ENCODE data around the gene SRGAP2C.
A peak's percentile ranks its signal among the peaks of the same experiment; 100 is the strongest.
"Not testable (repeated sequence)": the region's sequence is repeated elsewhere in the genome, so short reads cannot be mapped to it uniquely, and the experiment has no call there.

The SRGAP2C gene

DNA sequence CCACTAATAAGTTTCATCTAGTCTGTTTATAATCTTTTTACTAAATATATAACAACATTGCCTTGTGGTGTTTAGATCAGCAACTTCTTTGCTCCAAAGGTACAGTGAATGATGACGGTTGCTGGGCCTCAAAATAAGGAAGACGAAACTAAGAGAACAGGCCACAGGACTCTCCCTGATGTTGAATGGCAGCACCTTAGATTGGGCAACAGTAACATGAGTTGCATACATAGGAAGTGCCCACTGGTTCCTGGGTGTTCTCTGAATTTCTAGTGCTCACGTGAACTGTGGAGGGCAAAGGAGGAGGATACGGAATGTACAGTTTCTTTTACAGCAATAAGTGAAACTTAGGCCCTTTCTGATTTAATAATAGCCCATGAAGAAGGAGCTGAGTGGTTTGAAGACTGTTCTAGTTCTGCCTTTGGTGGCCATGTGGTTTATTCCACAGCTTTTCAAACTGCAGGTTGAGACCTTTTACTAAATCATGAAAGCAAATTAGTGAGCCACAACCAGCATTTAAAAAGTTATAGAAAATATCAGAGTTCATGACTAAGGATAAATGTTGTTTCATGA, 86.5 kb downstream of the SRGAP2C start:
- H3K4me3 Mint-ChIP-seq, H3K4me1 Mint-ChIP-seq, H3K9me3 Mint-ChIP-seq, DNase-seq, H3K27ac Mint-ChIP-seq, H3K36me3 Mint-ChIP-seq, H3K27me3 Mint-ChIP-seq: not testable (repeated sequence)
- ATAC-seq (replicated peaks): peak; percentile 89 to 90

DNA sequence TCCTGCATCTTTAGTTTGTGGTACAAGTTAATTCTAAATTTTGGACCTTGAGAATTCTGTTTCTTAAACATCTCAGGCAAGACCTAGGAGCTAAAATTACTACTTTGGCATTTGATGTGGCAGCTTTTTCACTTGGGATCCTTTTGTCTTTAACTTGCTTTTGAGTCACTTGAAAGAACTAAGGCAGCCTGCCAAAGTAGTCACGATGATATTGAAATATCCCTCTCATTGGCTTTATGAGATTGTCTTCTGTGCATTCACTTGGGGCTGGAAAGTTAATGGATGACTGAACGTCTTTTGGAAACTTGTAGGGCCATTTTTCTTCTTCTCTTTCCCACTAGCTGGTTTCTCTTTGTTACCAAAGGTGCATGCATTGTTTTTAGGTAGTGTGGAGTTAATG, 90.7 kb downstream of the SRGAP2C start:
- not testable (repeated sequence) for H3K36me3 Mint-ChIP-seq; H3K9me3 Mint-ChIP-seq; H3K4me1 Mint-ChIP-seq; ATAC-seq (replicated peaks); DNase-seq; H3K4me3 Mint-ChIP-seq; H3K27ac Mint-ChIP-seq; H3K27me3 Mint-ChIP-seq

DNA sequence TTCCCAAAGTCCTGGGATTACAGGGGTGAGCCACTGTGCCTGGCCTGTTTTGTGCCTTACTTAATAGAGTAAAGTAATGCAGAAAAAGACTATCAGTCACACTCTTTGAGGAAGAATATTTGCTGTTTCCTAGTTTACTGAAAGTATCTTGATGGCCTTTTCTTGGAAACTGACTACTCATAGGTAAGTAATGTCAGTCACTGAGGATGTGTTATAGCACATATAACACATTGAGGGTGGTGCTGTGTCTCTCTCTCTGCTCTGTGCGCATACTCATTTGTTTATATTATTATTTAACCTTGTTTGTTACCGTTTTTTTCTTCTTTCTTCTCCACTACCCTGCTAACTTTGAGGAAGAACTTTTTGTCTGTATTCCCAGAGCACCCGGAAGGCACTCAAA, 93.4 kb downstream of the SRGAP2C start:
- not testable (repeated sequence) for H3K4me3 Mint-ChIP-seq; H3K27me3 Mint-ChIP-seq; DNase-seq; H3K9me3 Mint-ChIP-seq; ATAC-seq (replicated peaks); H3K4me1 Mint-ChIP-seq; H3K36me3 Mint-ChIP-seq; H3K27ac Mint-ChIP-seq

DNA sequence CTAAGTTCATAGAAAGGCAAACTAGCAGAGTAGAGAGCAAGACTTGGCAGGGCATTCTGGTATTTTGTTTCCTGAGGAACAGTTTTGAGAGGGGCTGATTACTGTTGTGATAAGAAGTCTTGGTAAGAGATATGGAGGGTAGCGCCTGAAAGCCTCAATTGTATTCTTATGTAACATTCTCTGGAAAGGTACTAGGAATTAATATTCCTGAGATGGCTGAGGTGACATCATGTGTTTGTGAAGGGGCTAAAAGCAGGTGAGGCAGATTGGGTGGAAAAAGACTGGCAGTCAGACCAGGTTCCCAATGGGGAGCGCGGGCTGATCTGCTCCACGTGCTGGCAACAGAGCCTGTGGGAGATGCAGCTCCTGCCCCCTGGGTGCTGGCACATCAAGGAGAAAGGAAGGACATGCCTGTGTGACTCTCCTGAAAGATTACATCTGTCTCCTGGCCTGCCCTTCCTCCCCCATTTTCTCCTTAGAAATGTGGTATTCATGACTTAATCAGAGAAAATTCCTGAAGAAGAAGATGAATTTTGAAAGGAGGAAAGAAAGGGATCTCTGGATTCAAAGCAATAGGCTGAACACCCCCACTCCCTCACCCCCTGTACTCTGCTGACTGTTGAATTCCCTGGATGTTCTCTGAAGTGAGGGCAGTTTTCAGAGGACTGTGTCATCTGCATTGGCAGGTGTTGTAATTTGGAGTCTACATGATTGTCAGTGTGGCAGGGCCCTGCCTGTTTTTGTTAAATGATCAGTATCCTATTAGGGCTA, 94.2 kb downstream of the SRGAP2C start:
- H3K9me3 Mint-ChIP-seq; H3K27me3 Mint-ChIP-seq; H3K4me1 Mint-ChIP-seq; H3K36me3 Mint-ChIP-seq; ATAC-seq (replicated peaks); H3K27ac Mint-ChIP-seq; H3K4me3 Mint-ChIP-seq; DNase-seq: not testable (repeated sequence)

DNA sequence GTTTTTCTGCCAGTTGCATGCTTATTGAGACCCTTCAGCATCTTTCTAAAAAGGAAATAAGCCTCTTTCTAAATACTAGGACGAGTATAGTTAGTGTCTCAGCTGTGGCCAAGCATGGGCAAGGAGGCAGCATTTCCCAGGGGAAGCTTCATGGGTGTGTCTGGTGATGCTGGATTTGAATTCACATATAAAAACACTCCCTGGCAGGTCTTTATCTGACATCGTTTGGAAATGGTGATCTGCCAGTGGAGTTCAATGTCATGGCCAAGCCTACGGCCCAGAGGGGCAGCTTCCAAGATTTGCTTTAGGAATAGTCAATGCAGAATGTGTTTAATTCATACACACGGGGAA, 94.7 kb downstream of the SRGAP2C start:
- DNase-seq; H3K36me3 Mint-ChIP-seq; H3K27me3 Mint-ChIP-seq; H3K4me1 Mint-ChIP-seq; ATAC-seq (replicated peaks); H3K4me3 Mint-ChIP-seq; H3K27ac Mint-ChIP-seq; H3K9me3 Mint-ChIP-seq: not testable (repeated sequence)

DNA sequence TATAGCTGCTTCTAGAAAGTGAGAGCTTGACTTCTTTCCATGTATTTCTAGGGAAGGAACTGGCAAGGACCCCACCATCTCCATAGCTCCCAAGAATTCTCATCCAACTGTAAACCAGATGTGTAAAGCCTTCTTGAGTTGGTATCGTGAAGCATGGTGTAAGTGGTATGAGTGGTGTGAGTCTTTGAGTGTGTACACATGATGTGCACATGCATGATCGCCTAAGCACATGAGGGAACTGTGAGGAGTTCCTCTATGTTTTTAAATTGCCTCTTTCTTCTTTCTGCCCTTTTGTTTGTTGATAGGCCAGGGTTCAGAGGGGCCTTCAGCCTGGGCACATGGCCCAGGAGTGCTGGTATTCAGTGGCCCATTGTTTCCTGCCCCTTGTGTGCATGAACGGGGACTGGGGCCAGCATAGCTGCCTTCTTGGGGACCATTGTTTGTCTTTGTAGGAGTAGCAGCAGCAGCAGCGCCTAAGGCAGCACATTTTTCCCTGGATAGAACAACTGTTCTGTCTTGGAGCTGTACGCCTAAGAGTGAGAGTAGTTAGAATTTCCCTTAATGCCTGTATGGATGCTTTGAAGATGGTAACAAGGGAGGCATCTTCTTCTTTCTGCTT, 96.0 kb downstream of the SRGAP2C start:
- not testable (repeated sequence) for H3K27ac Mint-ChIP-seq, H3K9me3 Mint-ChIP-seq, H3K27me3 Mint-ChIP-seq, H3K4me1 Mint-ChIP-seq, H3K36me3 Mint-ChIP-seq, DNase-seq, H3K4me3 Mint-ChIP-seq
- ATAC-seq (replicated peaks): peak; percentile 72

DNA sequence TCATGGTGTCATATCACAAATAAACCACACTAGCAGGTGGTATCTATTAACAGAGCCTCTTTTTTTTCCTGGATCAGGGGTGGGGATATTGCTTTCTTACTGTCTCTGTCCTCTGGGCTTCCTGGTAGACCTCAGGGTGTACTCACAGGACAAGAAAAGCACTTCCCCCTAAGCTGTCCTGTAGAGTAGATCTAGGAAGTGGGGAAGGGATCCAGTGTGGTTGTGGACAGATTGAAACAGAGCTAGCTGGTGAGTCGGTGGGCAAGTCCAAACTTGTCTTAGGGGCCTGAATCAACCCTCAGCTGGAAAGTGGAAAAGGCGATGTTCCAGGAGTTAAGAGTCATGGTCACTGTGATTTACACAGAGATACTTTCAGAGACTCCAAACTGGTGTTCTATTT, 96.7 kb downstream of the SRGAP2C start:
- not testable (repeated sequence) for DNase-seq, H3K36me3 Mint-ChIP-seq, H3K4me1 Mint-ChIP-seq, H3K4me3 Mint-ChIP-seq, H3K27ac Mint-ChIP-seq, H3K9me3 Mint-ChIP-seq, H3K27me3 Mint-ChIP-seq
- ATAC-seq (replicated peaks): peak in 1 of 2 donors; percentile 42

DNA sequence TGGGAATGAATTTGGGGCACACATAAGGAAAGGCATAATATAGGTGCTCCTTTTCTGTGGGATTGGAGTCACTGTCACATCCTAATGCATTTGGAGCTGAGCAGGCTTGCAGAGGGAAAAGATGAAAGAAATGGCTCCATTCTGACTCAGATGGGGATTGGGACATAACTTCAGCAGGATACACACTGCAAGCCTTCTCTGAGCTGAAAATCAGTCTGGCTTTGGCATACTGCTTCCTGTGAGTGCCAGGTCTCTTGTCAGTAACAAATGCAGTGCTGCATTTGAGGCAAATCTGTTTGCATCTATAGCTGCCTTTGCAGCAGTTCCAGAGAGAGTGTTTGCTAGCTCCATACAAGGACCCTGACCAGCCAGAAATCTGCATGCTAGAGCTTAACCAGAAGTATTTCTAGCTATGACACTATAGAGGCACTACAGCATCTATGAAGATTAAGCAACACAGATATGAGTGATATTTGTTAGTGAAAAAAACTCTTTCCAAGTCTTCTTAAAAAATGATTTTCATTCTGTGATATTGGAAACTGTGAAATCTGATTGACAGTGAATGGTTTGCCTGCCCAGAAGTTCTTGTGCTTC, 98.9 kb downstream of the SRGAP2C start:
- H3K36me3 Mint-ChIP-seq; H3K27ac Mint-ChIP-seq; H3K27me3 Mint-ChIP-seq; ATAC-seq (replicated peaks); H3K4me3 Mint-ChIP-seq; DNase-seq; H3K4me1 Mint-ChIP-seq; H3K9me3 Mint-ChIP-seq: not testable (repeated sequence)

DNA sequence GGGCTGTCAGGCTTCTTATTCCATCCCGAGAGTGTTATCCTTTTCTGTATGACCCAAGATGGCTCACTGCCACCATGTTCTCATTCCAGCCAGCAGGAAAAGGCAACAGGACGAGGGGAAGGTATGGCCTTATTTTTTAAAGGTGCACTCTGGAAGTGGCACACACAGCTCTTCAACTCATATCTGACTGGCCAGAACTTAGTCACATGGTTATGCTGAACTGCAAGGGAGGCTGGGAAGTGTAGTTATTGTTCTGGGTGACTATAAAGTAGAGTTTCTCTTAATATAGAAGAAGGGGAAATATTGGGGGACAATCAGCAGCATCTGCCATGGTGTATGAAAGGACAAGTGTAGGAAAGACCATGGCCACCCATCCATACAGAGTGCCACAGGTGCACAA, 107.8 kb downstream of the SRGAP2C start:
- H3K27me3 Mint-ChIP-seq; H3K4me3 Mint-ChIP-seq; DNase-seq; H3K27ac Mint-ChIP-seq; H3K4me1 Mint-ChIP-seq; H3K9me3 Mint-ChIP-seq; ATAC-seq (replicated peaks); H3K36me3 Mint-ChIP-seq: not testable (repeated sequence)

DNA sequence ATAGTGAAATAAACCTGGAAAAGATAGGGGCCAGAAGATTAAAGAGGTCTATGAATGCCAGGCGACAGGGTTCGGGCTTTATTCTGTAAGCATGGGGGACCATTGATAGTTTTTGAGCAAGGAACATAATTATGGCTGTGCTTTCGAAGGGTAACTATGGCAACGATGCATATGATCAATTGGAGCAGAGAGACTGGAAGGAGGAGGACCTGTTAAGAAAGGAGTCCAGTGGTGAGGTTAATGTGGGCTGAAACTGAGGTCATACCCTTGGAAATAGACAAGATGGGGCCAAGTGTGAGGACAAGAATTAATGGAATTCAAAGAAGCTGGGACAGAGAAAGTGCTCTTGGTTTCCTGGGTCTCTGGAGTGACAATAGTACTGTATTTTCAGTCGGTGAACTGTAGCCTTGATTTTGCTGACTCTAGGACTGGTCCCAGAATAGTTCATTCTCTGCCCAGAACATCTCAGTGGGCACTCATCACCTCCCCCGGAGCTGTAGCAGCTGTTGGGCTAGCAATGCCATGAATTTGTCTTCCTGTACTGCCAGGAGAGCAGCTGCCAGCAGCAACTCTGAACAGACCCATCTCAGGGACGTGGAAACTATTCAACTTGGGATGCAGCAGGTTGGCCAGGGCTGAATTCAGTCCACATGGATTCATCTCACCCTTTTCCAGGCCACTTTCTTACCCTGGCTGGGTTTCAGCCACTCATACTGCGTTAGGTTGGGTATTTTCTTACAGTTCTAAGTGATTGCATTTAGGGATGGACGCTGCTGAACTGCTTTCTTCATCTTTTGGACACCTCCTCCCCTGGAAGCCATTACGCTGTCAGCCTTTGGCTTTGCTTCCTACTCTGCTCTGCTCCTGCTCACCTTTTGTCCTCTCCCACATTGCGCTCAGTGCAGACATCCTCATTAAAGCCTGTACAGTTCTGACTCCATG, 108.8 kb downstream of the SRGAP2C start:
- H3K27ac Mint-ChIP-seq; H3K36me3 Mint-ChIP-seq; H3K9me3 Mint-ChIP-seq; H3K27me3 Mint-ChIP-seq; H3K4me3 Mint-ChIP-seq; DNase-seq; H3K4me1 Mint-ChIP-seq; ATAC-seq (replicated peaks): not testable (repeated sequence)

DNA sequence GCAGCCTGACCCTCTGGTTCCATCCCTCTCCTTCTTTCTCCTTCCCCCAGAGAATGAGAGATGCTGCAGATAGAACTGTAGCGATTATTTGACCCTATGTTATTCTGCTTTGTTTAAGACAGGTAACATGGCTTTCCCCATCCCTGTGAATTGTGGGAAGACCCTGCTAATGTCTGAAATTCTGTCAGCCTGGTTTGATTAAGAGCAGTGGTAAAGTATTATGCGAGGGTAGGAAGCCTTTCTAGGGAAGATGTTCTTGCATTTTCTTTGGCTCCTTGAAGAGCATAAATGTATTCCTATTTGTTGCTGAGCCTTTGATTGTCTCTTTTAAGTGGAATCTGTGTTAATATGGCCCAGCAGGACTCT, 109.4 kb downstream of the SRGAP2C start:
- ATAC-seq (replicated peaks); DNase-seq; H3K9me3 Mint-ChIP-seq; H3K27me3 Mint-ChIP-seq; H3K27ac Mint-ChIP-seq; H3K4me3 Mint-ChIP-seq; H3K4me1 Mint-ChIP-seq; H3K36me3 Mint-ChIP-seq: not testable (repeated sequence)

DNA sequence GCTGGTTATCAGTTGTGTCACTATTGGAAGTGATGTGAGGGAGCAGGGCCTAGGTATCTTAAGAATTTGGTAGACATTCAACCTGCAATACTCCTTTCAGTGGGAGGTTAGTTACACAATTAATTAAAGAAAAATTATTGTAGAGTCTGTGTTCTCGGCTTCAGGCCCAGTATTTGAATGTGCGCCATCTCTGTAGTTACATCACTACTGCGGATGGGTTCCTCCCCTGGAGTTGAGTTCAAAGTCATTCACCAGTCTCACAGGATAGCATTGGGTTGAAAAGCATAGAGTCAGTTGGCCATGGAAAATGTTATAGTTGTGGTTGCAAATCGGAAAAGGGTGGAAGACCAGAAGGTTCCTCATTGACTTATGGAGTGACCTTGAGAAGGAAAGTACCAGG, 111.8 kb downstream of the SRGAP2C start:
- H3K4me1 Mint-ChIP-seq; H3K9me3 Mint-ChIP-seq; ATAC-seq (replicated peaks); H3K27me3 Mint-ChIP-seq; H3K4me3 Mint-ChIP-seq; DNase-seq; H3K36me3 Mint-ChIP-seq; H3K27ac Mint-ChIP-seq: not testable (repeated sequence)

DNA sequence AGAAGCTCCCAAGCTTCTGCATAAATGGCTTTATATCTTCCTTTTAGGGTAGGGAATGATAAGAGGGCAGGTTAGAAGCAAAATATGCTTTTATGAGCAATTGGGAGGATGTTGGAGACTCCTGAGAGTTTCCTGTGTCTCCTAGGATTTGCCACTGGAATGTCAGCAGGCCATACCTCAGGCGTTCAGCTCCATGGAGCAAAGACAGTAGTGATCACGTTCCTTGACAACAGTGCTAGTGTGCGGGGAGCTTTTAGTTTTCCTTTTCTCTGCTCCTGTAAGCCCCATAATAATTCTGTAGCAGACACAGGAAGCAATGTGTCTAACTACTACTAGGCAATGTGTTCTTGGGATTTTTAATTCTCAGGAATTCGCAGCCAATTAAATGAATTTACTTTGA, 113.8 kb downstream of the SRGAP2C start:
- DNase-seq; H3K4me1 Mint-ChIP-seq; H3K36me3 Mint-ChIP-seq; H3K27me3 Mint-ChIP-seq; ATAC-seq (replicated peaks); H3K9me3 Mint-ChIP-seq; H3K27ac Mint-ChIP-seq; H3K4me3 Mint-ChIP-seq: not testable (repeated sequence)

DNA sequence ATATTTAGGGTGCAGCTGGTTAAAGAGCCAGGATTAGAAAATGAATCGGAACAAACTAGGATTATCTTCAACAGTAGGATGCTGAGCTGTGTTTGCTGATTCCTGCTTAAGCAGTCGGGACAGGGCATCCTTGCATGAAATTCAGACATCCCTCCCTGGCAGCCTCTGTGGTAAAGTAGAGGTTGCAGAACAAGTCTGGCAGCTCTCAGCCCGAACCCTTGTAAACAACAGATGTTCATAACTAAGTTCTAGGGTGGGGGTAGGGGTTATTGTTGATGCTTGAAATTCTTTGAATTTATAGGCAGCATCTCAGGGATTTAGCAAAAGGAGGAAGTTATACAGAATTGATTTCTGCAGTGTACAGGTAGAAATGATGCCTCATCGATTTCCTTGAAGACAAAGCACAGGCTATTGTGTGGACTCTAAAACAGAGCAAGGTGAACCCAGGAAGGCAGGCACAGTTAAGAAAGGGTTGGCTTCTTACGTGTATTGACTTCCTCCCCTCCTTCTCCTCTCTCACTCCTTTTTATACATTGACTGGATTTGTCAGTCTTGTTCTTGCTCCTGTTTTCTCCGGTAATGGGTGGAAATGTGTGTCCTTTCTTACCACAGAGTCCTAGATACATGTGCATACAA, 114.9 kb downstream of the SRGAP2C start:
- not testable (repeated sequence) for H3K4me1 Mint-ChIP-seq, H3K4me3 Mint-ChIP-seq, H3K9me3 Mint-ChIP-seq, DNase-seq, H3K36me3 Mint-ChIP-seq, H3K27ac Mint-ChIP-seq, H3K27me3 Mint-ChIP-seq
- peak; percentile 54 to 77 for ATAC-seq (replicated peaks)

Data from stimulated activated naive B cell treated with anti-CD40 and anti-IgM and Interleukin-4, amounts not matched to agents 10 μg/mL and 1 μg/mL and 100 μg/mL, for 72 hours (primary cell).